ENCODE measurements around the gene ST6GAL2. TPM values are rescaled to one million over a fixed set of nuclear protein-coding genes. Genes with fewer than 3 reads are reported as not detected.

The ST6GAL2 gene
- total RNA-seq, 1 experiment from 2014 or later: 13.0 TPM

- DNase-seq (ENCODE audit: low read depth): no peak
These were observed 21.9 kb downstream of the ST6GAL2 start for GRCh38 chr2:106864051-106864450.

- DNase-seq (ENCODE audit: low read depth): no peak
These were observed 22.6 kb downstream of the ST6GAL2 start for GRCh38 chr2:106863387-106863786.

GRCh38 chr2:106859498-106859897 is 26.5 kb downstream of the ST6GAL2 start:
- no peak for DNase-seq (ENCODE audit: low read depth)

- DNase-seq (ENCODE audit: low read depth): no peak
These were observed 27.2 kb downstream of the ST6GAL2 start for GRCh38 chr2:106858810-106859209.

GRCh38 chr2:106857882-106858478 is 28.0 kb downstream of the ST6GAL2 start:
- DNase-seq (ENCODE audit: low read depth): no peak

GRCh38 chr2:106853631-106854030 is 32.3 kb downstream of the ST6GAL2 start:
- no peak for DNase-seq (ENCODE audit: low read depth)

GRCh38 chr2:106851881-106852501 is 34.0 kb downstream of the ST6GAL2 start:
- DNase-seq (ENCODE audit: low read depth): no peak

GRCh38 chr2:106851087-106851874 is 34.7 kb downstream of the ST6GAL2 start:
- no peak for DNase-seq (ENCODE audit: low read depth)

GRCh38 chr2:106849253-106849652 is 36.7 kb downstream of the ST6GAL2 start:
- no peak for DNase-seq (ENCODE audit: low read depth)

GRCh38 chr2:106847366-106847765 is 38.6 kb downstream of the ST6GAL2 start:
- DNase-seq (ENCODE audit: low read depth): peak; percentile 39

- no peak for DNase-seq (ENCODE audit: low read depth)
These were observed 40.3 kb downstream of the ST6GAL2 start for GRCh38 chr2:106845716-106846115.

GRCh38 chr2:106843910-106844250 is 42.1 kb downstream of the ST6GAL2 start:
- DNase-seq (ENCODE audit: low read depth): no peak

- DNase-seq (ENCODE audit: low read depth): no peak
These were observed 42.7 kb downstream of the ST6GAL2 start for GRCh38 chr2:106843001-106843909.

GRCh38 chr2:106841886-106842645 is 43.9 kb downstream of the ST6GAL2 start:
- DNase-seq (ENCODE audit: low read depth): no peak

- no peak for DNase-seq (ENCODE audit: low read depth)
These were observed 45.1 kb downstream of the ST6GAL2 start for GRCh38 chr2:106840818-106841217.

GRCh38 chr2:106839849-106840595 is 45.9 kb downstream of the ST6GAL2 start:
- DNase-seq (ENCODE audit: low read depth): peak; percentile 46

GRCh38 chr2:106833256-106833655 is 52.7 kb downstream of the ST6GAL2 start:
- no peak for DNase-seq (ENCODE audit: low read depth)

GRCh38 chr2:106831816-106832569 is 54.0 kb downstream of the ST6GAL2 start:
- DNase-seq (ENCODE audit: low read depth): no peak

- no peak for DNase-seq (ENCODE audit: low read depth)
These were observed 54.7 kb downstream of the ST6GAL2 start for GRCh38 chr2:106831241-106831640.

GRCh38 chr2:106830191-106830590 is 55.8 kb downstream of the ST6GAL2 start:
- no peak for DNase-seq (ENCODE audit: low read depth)
